KOPT-K1 (cell line): ENCODE results near the gene RCOR3.
A peak's percentile ranks its signal among the peaks of the same experiment; 100 is the strongest.
"Not testable (repeated sequence)": the region's sequence is repeated elsewhere in the genome, so short reads cannot be mapped to it uniquely, and the experiment has no call there.

Source experiments
- H3K27ac ChIP-seq: fragments of 200-600 bp; sonication (generic); 2 replicates; pipeline ENCODE4 v1.5.1; 2016; ENCODE audit warnings: antibody characterized with exemption, mild to moderate bottlenecking, low read depth, low read length; ENCODE audit not compliant: poor library complexity, severe bottlenecking
- H3K36me3 ChIP-seq: fragments of 200-600 bp; sonication (generic); 2 replicates; pipeline ENCODE4 v1.5.1; 2017; ENCODE audit warnings: antibody characterized with exemption, mild to moderate bottlenecking, low read length, moderate library complexity; ENCODE audit not compliant: insufficient read depth
- H3K9me3 ChIP-seq: fragments of 200-600 bp; sonication (generic); 2 replicates; pipeline ENCODE4 v1.5.1; 2017; ENCODE audit warnings: antibody characterized with exemption, low read length, mild to moderate bottlenecking; ENCODE audit not compliant: insufficient read depth, poor library complexity, severe bottlenecking

The RCOR3 gene

DNA sequence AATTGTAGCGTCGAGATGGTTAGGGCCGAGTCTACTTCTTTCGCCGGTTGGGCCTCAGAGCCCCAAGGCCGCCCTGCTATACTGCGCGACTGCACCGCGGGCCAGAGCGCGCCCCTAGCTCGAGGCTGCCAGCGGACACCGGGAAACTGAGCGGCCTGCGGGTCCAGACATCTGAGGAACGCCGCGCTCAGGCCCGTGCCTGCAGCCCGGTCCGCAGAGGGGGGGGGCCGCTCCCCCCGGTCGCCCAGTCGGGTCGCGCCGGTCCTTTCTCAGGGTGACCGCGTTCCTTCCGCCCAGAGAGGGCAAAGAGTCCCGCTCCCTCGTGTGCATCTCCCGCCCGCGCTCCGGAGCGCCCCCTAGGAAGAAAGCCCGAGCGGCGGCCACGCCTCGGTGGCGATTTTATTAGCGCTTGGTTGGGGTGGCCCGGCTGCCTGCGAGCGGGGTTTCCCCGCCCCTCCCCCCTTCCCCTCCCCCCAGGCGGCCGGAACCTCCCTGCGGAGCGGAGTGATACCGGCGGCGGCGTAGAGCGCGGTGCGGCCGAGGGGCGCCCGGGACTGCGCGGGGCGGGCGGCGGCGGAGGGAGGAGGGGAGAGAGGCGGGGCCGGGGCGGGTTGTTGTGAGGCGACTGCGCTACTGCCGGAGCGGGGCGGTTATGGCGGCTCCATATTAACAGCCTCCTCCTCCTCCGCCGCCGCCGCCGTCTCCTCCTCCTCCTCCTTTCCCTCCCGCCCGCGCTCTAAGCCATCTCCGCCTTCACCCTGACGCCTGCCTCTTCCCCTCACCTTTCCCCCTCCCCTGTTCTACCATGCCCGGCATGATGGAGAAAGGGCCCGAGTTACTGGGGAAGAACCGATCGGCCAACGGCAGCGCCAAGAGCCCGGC lies at the start of gene RCOR3:
Gene RCOR3, plus strand, starts transcription at position 611 of the 882 bp plus-strand sequence. Its CDS starts 195 bp downstream, at position 806.
- no peaks in the 10 kb centered on the region for H3K9me3 ChIP-seq
- H3K27ac ChIP-seq = peak within 1 kb of the TSS; percentile 93
- H3K36me3 ChIP-seq = peaks cover 5% of the 10 kb centered on the region; the same call in 1 of the 2 replicates

DNA sequence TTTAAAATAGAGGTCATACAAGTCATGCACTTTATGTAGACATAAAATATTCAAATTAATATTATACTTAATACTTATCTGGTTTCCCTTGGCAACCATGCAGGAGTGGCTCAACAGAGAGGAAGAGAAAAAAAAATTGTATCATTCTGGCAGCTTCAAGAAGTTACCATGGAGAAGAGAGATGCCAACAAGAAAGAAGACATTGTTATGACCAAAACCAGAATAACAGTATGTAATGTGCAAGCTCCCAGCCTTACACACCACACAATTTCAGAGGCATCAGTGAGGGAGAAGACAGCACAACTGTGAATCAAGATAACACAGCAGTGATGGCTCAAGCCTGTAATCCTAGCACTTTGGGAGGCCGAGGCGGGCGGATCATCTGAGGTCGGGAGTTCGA lies 49.1 kb upstream of the RCOR3 start:
- no peak overlapping the region for H3K27ac ChIP-seq
- H3K9me3 ChIP-seq = peaks cover 12% of the 10 kb centered on the region
- H3K36me3 ChIP-seq = no peaks in the 10 kb centered on the region

DNA sequence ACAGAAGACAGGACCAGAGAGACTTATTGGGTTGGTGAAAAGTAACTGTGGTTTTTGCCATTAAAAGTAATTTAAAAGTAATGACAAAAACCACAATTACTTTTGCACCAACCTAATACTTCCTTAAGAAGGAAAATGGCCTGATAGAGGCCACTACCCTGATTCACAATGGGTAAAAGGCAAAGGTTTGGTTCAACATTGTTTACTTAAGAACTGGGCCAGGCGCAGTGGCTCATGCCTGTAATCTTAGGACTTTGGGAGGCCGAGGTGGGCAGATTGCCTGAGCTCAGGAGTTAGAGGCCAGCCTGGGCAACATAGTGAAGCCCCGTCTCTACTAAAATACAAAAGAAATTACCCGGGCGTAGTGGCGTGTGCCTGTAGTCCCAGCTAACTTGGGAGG lies 48.2 kb upstream of the RCOR3 start:
- H3K36me3 ChIP-seq = no peaks in the 10 kb centered on the region
- peaks cover 12% of the 10 kb centered on the region for H3K9me3 ChIP-seq
- no peak overlapping the region for H3K27ac ChIP-seq

- H3K36me3 ChIP-seq = no peaks in the 10 kb centered on the region
- H3K9me3 ChIP-seq = no peaks in the 10 kb centered on the region
- H3K27ac ChIP-seq = no peak overlapping the region
These were observed 45.5 kb upstream of the RCOR3 start for GRCh38 chr1:211213702-211214101.

DNA sequence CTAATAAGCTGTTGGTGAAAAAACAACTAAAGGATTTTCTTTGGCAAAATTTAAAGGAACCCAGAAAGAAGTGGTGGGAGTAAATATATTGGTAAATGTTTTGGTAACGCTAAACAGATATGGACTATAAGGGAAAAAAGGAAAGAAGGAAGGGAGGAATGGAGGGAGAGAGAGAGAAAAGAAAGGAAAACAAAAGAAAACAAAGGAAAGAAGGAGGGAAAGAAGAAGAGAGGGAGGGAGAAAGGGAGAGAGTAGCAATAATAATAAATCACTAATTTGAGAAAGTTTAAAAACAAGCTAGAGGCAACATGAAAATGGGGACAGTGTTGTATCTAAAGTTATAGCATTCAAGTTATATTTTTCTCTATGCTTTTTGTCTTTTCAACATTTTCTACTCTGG lies 43.6 kb upstream of the RCOR3 start:
- Histone ChIP-seq H3K27ac (no peak overlapping the region), H3K9me3 (no peaks in the 10 kb centered on the region), H3K36me3 (no peaks in the 10 kb centered on the region)

DNA sequence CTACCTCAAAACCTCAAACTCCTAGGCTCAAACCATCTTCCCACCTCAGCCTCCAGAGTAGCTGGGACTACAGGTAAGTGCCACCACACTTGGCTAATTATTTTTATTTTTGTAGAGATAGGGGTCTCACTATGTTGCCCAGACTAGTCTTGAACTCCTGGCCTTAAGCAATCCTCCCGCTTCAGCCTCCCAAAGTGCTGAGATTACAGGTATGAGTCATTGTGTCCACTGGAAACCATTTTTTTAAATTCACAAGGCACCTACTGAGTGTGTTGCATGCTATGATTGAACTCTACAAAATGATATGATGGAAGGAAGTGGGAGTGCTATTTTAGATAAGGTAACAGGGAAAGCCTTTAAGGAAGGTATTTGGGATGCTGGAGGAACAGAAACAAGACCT lies 41.8 kb upstream of the RCOR3 start:
- Histone ChIP-seq H3K9me3 (no peaks in the 10 kb centered on the region), H3K27ac (no peak overlapping the region), H3K36me3 (no peaks in the 10 kb centered on the region)

- not testable (repeated sequence) for H3K36me3 ChIP-seq, H3K27ac ChIP-seq, H3K9me3 ChIP-seq
These were observed 36.5 kb upstream of the RCOR3 start for GRCh38 chr1:211222469-211223234.

DNA sequence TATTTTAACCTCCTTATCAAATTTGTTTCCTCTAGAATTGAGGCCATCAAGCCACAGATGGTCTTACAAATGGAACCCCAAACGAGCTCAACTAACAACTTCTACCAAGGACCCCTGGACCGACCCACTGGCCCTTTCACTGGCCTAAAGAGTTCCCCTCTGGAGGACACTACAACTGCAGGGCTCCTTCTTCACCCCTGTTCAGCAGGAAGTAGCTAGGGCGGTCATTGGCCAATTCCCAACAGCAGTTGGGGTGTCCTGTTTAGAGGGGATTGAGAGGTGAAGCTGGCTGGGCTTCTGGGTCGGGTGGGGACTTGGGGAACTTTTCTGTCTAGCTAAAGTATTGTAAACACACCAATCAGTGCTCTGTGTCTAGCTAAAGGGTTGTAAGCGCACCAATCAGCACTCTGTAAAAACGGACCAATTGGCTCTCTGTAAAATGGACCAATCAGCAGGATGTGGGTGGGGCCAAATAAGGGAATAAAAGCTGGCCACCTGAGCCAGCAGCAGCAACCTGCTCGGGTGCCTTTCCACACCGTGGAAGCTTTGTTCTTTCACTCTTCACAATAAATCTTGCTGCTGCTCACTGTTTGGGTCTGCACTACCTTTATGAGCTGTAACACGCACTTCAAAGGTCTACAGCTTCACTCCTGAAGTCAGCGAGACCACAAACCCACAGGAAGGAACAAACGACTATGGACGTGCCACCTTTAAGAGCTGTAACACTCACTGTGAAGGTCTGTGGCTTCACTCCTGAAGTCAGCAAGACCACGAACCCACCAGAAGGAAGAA lies 30.4 kb upstream of the RCOR3 start:
- H3K9me3 ChIP-seq, H3K36me3 ChIP-seq, H3K27ac ChIP-seq: not testable (repeated sequence)

DNA sequence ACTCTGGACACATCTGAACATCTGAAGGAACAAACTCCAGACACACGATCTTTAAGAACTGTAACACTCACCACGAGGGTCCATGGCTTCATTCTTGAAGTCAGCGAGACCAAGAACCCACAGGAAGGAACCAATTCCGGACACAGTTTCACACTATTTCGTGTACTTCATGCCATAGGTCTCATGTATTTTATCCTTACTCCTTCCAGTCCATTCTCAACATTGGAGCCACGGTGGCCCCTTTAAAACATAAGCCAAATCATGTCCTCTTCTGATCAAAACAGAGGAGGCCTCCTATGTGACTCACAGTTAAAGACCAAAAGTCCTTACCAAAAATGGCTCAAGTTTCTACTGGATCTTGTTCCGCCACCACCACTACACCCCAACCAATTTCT lies 29.8 kb upstream of the RCOR3 start:
- H3K9me3 ChIP-seq = no peaks in the 10 kb centered on the region
- no peak overlapping the region for H3K27ac ChIP-seq
- no peaks in the 10 kb centered on the region for H3K36me3 ChIP-seq

DNA sequence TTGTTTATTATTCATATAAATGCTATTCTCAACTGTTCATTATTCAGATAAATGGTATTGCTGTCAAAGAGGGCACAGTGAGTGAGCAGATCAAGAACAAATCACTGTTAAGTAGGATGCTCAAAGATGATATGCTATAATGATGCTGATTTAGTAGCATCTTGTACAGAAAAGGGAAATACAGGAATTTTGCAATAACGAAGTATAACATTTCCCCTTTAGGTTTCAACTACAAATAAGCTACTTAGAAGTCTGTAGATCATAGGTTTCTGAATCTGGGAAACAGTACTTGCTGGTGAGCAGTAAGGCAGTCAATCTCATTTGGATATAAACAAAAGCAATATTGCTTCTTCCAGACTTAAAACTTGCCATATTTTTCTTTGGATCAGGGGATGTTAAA lies 27.3 kb upstream of the RCOR3 start:
- Histone ChIP-seq H3K9me3 (no peaks in the 10 kb centered on the region), H3K36me3 (no peaks in the 10 kb centered on the region), H3K27ac (no peak overlapping the region)

DNA sequence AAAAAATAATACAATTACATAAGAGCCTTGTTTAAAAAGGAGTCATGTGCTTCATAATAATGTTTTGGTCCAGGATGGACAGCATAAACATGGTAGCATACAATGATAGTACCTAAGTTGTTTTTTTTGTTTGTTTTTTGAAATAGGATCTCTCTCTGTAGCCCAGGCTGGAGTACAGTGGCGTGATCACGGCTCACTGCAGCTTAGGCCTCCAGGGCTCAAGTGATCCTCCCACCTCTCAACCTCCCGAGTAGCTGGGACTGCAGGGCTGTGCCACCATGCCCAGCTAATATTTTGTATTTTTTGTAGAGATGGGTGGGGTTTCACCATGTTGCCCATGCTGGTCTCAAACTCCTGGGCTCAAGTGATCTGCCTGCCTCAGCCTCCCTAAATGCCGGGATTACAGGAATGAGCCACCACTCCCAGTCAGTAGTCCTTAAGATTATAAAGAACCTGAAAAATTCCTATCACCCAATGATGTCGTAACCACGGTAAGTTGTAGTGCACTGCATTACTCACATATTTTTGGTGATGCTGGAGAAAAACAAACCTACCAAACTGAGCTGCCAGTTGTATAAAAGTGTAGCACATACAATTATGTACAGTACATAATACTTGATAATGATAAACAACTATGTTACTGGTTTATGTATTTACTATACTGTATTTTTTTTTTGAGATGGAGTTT lies 22.4 kb upstream of the RCOR3 start:
- H3K36me3 ChIP-seq = no peaks in the 10 kb centered on the region
- no peak overlapping the region for H3K27ac ChIP-seq
- H3K9me3 ChIP-seq = no peaks in the 10 kb centered on the region

GRCh38 chr1:211237579-211237978 lies 21.6 kb upstream of the RCOR3 start:
- no peaks in the 10 kb centered on the region for H3K9me3 ChIP-seq
- no peak overlapping the region for H3K27ac ChIP-seq
- no peaks in the 10 kb centered on the region for H3K36me3 ChIP-seq

- H3K27ac ChIP-seq, H3K9me3 ChIP-seq, H3K36me3 ChIP-seq: not testable (repeated sequence)
These were observed 18.6 kb upstream of the RCOR3 start for GRCh38 chr1:211240567-211240966.

- no peaks in the 10 kb centered on the region for H3K9me3 ChIP-seq
These were observed 18.1 kb upstream of the RCOR3 start for GRCh38 chr1:211241071-211241470.

More at GRCh38 chr1:211241071-211241470, 18.1 kb upstream of the RCOR3 start:
- Histone ChIP-seq H3K27ac (no peak overlapping the region), H3K36me3 (no peaks in the 10 kb centered on the region)
